AG04450 (cell line): ENCODE measurements around the gene BAHCC1. TPM values are rescaled to one million over a fixed set of nuclear protein-coding genes. Genes with fewer than 3 reads are reported as not detected.

Experiments
- CTCF ChIA-PET: fragments of 300-600, 350-600 bp; formaldehyde crosslinking; extraction: SDS; loops from one replicate; lab custom pipeline; 2022; ENCODE audit warnings: antibody characterized with exemption, inconsistent platforms; lab: Charles Lee
- POLR2A ChIA-PET: fragments of 350-600 bp; formaldehyde crosslinking; extraction: SDS; loops from one replicate; lab custom pipeline; 2021; ENCODE audit warnings: antibody characterized with exemption, inconsistent platforms; lab: Yijun Ruan, JAX
- DNase-seq: peaks from one replicate; pipeline ENCODE4 v3.0.0-alpha.2; 2011; ENCODE audit warnings: low read depth, low spot score
- H3K27ac ChIP-seq: one replicate; pipeline ENCODE4 v1.5.1; 2012; ENCODE audit warnings: low read depth, low read length, control low read depth
- H3K27me3 ChIP-seq: one replicate; pipeline ENCODE4 v1.6.0; 2012; ENCODE audit warnings: low read length; ENCODE audit not compliant: control insufficient read depth, insufficient read depth
- H3K4me3 ChIP-seq: 2 replicates; pipeline ENCODE4 v1.5.1; 2011; ENCODE audit warnings: mild to moderate bottlenecking, low read depth, low read length, control low read depth
- H3K9me3 ChIP-seq: 2 replicates; pipeline ENCODE4 v1.5.1; 2012; ENCODE audit warnings: low read length; ENCODE audit not compliant: control insufficient read depth, insufficient read depth
- CTCF ChIP-seq: IDR thresholded peaks from 2 replicates; pipeline ENCODE4 v1.5.1; 2011; ENCODE audit warnings: low read depth, low read length, control low read depth, inconsistent platforms
- polyA plus RNA-seq: library from polyadenylated mRNA; depleted of rRNA; stranded (reverse); fragments of >200 nt; gene quantifications from 2 replicates; pipeline ENCODE4 v1.2.3, GENCODE V29; 2011

The BAHCC1 gene
- polyA plus RNA-seq, 1 experiment = 1.3 TPM

GRCh38 chr17:81491181-81491581, 95.9 kb downstream of the BAHCC1 start:
- CTCF ChIA-PET = no interaction called here

GRCh38 chr17:81491761-81492160, 96.5 kb downstream of the BAHCC1 start:
- Histone ChIP-seq H3K9me3 (no peaks in the 10 kb centered on the region; the same call in 1 of the 2 replicates), H3K4me3 (no peak overlapping the region), H3K27me3 (peaks cover 16% of the 10 kb centered on the region), H3K27ac (no peak overlapping the region)
- TF ChIP-seq CTCF = no peak
- ChIA-PET POLR2A (interaction anchor here (0.6 kb wide), 1 partner anchor 13 kb away, joined by 5 read pairs; no protein-coding TSS in a partner anchor), CTCF (no interaction called here)
- no peak for DNase-seq

More at GRCh38 chr17:81491181-81491581, 95.9 kb downstream of the BAHCC1 start:
- Histone ChIP-seq H3K4me3 (no peak overlapping the region), H3K9me3 (no peaks in the 10 kb centered on the region; the same call in 1 of the 2 replicates), H3K27me3 (peaks cover 12% of the 10 kb centered on the region), H3K27ac (no peak overlapping the region)
- POLR2A ChIA-PET = no interaction called here
- no peak for TF ChIP-seq CTCF
- DNase-seq = no peak

GRCh38 chr17:81492202-81492601, 96.9 kb downstream of the BAHCC1 start:
- no peak overlapping the region for H3K27ac ChIP-seq
- H3K27me3 ChIP-seq = peaks cover 16% of the 10 kb centered on the region
- TF ChIP-seq CTCF = no peak
- ChIA-PET POLR2A (interaction anchor here (0.6 kb wide), 1 partner anchor 13 kb away, joined by 5 read pairs; no protein-coding TSS in a partner anchor), CTCF (no interaction called here)
- DNase-seq = no peak
- H3K4me3 ChIP-seq = no peak overlapping the region
- no peaks in the 10 kb centered on the region; the same call in 1 of the 2 replicates for H3K9me3 ChIP-seq

GRCh38 chr17:81492706-81493105, 97.4 kb downstream of the BAHCC1 start:
- POLR2A ChIA-PET = no interaction called here
- Histone ChIP-seq H3K27ac (no peak overlapping the region), H3K9me3 (no peaks in the 10 kb centered on the region; the same call in 1 of the 2 replicates), H3K27me3 (peaks cover 16% of the 10 kb centered on the region), H3K4me3 (no peak overlapping the region)
- no peak for TF ChIP-seq CTCF
- CTCF ChIA-PET = no interaction called here
- DNase-seq = no peak

GRCh38 chr17:81493198-81494038, 98.2 kb downstream of the BAHCC1 start:
- H3K27ac ChIP-seq = no peak overlapping the region
- ChIA-PET CTCF (no interaction called here), POLR2A (interaction anchor here (0.6 to 1.1 kb wide), 2 partner anchors 15 to 94 kb away, joined by 5 to 8 read pairs; no protein-coding TSS in a partner anchor)
- no peak for TF ChIP-seq CTCF
- H3K27me3 ChIP-seq = peaks cover 16% of the 10 kb centered on the region
- H3K9me3 ChIP-seq = no peaks in the 10 kb centered on the region; the same call in 1 of the 2 replicates
- H3K4me3 ChIP-seq = no peak overlapping the region
- DNase-seq = no peak
